ENCODE results near the gene NR2C2. TPM values are rescaled to one million over a fixed set of nuclear protein-coding genes. Genes with fewer than 3 reads are reported as not detected.
"Not testable (repeated sequence)": the region's sequence is repeated elsewhere in the genome, so short reads cannot be mapped to it uniquely, and the experiment has no call there.

Gene NR2C2
- total RNA-seq, 1 experiment from 2014 or later, result 13.4 TPM

DNA sequence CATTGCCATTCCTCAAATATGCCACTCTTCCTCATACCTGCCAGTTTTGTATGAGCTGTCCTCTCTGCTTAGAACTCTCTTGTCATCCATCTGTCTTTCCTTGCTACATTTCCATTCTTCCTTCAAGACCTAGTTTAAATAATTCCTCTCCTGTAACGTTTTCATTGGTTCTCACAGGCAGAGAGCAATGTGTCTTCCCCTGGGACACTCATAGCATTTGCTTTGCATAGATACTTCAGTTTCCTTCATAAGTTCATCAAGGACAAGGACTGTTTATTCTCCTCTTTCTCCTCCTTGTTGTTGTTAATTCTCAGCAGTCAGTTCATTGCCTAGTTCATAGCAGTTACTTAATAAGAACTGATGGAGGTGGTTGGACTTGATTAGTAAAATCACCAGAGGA lies 10.5 kb downstream of the NR2C2 start:
- DNase-seq (ENCODE audit: low read depth), result no peak

DNA sequence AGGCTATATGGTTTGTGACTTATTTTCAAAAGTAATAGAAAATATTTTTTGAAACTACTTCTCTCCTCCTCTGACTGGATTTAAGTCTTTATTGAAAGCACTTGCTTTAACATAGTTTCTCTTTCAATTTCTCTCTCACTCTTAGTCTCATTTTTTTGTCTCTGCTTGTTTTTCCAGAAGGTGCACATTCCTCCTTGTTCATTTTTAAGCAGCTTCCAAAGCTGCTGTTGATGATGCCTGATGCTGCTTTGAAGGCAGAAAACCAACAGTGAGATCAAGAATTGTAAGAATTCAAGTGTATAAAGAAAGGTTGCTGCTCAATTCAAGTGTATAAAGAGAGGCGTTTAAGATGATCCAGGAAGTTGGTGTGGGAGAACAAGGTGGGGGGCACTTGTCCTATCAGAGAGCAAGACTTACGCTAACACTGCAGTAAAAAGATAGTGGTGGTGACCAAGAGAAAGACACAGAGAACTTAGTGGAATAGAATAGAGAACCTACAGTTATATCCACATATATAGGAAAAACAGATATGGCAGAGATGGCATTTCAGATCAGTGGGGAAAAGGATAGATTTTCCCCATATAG lies 12.1 kb downstream of the NR2C2 start:
- no peak for DNase-seq (ENCODE audit: low read depth)

DNA sequence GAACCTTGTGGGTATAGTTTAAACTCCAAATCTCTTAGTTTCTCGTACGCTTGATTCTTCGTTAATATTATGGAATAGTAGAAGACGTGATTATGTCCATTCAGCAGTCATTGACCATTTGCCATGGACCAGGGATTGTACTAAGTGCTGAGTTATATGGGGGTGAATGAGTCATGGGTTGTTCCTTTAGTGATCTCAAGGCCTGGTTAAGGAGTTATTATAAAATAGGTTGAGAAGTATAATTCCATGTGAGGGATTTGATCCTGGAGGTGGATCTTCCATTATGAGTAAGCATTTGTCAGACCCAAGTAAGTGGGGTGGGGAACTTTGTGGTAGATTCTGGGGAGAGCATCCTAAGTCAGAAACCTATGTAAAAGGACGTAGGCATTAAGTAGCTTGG lies 15.4 kb downstream of the NR2C2 start:
- DNase-seq (ENCODE audit: low read depth), result peak; percentile 13

DNA sequence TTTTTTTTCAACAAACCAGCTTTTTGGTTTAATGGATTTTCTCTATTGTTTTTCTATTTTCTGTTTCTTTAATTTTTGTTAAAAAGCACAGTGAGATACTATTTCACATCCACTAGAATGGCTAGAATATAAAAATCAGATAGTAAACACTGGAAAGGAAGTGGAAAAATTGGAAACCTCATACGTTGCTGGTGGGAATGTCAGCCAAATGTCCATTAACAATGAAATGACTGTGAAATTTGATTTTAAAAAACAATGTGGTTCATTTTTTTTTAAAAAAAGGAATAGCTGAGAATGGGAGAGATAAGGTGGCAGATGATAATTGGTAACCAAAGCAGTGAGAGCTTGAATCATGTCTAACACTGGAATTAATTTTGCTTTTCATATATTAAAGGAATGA lies 19.9 kb downstream of the NR2C2 start:
- no peak for DNase-seq (ENCODE audit: low read depth)

DNA sequence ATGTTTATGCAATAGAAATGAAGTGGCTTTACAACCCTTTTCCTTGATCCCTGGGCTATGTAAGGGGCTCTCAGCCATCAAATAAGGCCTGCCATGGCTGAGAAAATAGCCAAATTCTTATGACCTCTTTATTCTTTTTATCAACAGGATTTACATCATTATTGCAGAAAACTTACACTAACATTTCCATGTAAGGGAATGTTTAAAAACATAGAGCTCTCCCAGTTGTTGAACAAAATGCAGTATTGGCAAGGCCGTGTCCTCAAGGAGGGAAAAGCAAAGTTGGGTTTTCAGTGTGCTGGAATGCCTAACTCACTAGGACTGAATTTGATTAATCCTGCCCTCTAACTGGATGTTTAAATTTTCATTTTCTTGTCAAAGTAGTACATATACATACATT lies 22.3 kb downstream of the NR2C2 start:
- no peak for DNase-seq (ENCODE audit: low read depth)

DNA sequence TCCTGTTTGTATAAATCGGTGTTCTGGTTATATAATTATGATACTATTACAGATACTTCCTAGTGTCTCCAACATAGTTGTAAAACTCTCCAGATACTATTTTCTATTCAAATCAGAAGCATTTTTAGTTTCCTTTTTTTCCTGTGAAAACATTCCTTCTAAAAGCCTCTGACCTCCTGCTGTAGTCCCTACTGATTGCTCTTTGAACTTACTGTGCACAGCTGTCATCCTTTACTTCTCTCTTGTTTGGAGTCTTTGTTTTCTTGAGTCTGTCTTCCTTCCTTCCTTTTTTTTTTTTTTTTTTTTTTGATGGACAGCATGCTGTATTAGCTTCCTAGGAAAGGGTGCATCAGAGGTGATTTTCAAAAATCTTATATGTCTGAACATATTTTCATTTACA lies 28.9 kb downstream of the NR2C2 start:
- DNase-seq (ENCODE audit: low read depth), result no peak

DNA sequence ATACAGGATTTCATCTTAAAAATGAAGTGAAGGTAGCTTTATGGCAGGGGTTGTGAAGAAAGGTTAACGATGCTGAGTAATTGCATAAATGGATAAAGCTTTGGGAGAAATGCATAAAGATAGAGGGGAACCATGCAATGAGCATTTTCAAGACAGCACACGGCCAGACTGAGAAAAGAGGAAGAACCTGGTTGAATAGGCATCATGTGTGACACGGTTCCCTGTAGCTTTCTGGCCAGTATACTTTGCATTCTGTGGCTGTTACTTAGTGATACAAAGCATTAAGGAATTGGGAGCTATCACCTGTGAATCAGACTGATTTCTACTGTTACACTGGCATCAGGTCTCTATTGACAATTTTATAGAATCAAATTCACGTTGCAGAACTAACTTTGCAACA lies 33.3 kb downstream of the NR2C2 start:
- no peak for DNase-seq (ENCODE audit: low read depth)

DNA sequence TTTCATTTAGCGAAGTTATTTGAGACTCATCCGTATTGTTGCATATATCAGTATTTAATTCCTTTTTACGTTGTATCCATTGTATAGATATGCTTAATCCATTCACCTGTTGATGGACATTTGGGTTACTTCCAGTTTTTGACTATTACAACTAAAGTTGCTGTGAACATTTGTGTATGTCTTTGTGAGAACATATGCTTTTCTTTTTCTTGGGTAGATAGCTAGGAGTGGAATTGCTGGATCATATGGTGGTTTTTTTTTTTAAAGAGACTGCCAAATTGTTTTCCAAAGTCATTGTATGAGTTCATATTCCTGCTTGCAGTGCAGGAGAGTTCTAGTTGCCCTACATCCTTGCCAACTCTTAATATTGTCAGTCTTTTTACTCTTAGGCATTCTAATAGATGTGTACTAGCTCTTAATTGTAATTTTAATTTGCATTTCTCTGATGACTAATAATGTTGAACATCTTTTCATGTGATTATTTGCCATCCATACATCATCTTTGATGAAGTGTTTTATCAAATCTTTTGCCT lies 37.3 kb downstream of the NR2C2 start:
- DNase-seq (ENCODE audit: low read depth), result no peak

DNA sequence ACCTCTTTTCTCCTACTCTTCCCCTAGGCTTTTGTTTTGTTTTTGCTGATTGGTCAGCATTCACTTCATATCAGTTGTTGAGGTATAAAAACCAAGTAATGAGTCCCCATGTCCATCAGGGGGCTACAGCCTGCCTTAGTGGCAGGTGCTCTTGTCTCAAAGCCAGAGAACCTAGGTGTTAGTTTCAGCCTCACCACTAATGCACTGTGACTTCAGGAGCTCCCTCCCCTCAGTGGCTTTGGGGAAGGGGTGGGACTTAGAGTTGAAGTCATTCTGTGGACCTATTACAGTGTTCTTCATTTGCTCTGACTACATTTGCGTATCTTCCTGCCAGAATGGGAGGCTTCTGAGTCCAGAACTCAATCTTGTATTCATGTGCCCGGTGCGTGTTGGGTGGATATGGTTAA lies 41.6 kb downstream of the NR2C2 start:
- no peak for DNase-seq (ENCODE audit: low read depth)

DNA sequence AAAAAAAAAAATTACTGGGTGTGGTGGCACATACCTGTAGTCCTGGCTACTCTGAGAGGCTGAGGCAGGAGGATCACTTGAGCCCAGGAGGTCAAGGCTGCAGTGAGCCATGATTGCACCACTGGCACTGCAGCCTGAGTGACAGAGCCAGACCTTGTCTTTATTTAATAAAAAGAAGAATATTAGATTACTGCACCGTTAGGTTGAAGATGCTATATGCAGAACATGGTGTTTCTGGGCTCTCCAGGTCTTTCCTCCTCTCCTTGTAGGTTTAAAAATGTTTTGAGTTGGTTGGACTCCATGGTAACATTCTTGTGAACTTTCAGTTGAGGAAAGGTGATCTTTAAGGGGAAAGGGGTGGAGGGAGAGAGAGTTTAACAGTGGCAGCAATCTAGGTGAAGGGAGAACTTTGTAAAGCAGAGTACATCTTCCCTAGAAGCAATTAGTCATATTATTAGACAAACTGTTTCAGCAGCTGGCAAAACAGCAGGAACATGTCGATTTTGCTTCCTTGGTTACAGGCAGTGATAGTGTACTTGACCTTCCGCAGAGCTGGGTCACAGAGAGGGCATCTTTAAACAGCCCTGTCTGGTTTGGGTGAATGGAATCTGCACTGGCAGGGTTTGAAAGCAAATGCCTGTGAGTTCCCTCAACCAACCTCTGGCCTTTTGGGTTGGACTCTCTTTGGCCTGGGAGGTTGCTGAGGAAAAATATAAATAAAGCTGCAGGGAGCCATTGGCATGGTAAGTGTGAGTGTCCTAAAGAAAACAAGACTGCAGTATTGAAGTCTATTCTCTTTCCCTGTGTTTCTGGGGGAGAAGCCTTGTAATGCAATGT lies 42.8 kb downstream of the NR2C2 start:
- peak; percentile 6 for DNase-seq (ENCODE audit: low read depth)

DNA sequence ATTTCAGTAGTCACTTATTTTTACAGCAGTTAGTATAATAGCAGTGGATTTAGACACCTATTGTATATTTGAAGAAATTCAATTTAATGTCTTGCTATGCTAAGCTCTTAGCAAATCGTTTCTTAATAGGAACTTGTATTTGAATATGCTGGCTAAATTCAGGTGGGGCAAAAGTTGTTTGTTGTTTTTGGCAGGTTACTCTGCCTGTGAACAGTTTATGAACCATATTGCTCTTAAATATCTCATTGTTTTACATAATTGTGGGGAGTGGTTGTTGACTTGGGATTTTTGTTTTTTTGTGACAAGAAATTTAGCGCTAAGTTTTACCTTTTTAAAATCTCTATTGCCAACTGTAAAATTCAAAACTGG lies 43.4 kb downstream of the NR2C2 start:
- DNase-seq (ENCODE audit: low read depth), result no peak

DNA sequence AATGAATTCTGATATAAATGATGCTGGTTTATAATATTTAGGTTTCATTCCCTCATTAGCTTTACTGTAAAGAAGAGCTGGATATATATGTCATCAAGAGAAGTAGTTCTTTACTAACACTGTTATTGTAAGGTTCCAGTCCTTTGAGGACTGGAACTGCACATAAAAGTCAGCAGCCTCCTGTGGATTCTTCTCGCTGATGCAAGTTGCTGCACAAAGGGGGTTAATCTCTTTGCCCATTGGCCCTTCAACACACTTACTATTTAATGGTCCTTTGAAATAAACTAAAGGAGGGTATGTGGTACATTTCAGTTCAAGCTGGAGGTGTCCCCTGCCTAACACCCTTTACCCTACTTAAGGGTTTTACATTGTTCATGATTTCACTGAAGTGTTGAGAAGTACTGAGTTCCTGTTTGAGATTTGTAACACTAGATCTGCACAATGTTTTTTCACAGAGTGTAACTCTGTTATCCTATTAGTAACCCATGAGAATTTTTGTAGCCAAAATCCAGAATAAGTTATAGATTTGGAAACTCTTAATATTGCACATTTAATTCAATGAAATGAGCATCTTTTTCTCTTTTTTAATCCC lies 43.9 kb downstream of the NR2C2 start:
- no peak for DNase-seq (ENCODE audit: low read depth)

DNA sequence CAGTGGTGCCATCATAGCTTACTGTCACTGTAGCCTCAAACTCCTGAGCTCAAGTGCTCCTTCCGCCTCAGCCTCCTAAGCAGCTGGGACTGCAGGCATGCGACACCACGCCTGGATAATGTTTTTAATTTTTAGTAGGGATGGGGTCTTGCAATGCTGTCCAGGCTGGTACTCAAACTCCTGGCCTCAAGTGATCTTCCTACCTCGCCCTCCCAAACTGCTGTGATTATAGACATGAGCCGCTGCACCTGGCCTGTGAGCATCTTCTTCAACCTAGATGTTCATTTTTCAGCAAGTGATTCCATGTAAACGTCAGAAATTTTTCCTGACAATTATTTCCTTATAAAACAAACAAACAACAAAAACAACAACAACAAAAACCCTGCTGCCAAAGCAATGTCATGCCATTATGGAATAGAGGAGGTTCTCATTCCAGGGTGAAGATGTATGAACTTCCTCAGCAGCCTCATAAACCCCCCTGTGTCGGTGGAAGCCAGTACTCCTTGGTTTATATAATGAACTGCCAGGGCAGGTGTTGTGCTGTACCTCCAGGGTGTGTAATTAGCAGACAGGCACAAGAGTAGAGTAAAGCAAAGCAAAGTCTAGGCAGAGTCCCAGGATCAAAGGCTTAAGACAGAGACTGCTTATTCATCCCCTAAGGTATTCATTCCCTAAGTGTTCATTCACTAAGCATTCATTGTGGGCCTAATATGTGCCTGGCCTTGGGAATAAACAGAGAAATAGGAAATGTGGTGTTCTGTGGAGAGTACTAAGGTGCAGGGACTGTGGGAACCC lies 44.6 kb downstream of the NR2C2 start:
- no peak for DNase-seq (ENCODE audit: low read depth)

DNA sequence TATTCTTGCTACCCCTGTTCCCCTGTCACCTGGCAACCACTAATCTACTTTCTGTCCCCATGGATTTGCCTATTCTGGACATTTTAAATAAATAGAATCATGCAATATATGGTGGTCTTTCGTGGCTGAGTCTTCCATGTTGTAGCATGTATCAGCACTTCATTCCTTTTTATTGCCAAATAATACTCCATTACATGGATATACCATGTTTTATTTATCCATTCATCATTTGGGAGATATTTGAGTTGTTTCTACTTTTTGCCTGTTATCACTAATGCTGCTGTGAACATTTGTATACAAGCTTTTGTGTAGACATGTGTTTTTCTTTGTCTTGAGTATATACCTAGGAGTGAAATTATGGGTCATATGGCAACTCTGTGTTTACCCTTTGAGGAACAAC lies 50.6 kb downstream of the NR2C2 start:
- no peak for DNase-seq (ENCODE audit: low read depth)

DNA sequence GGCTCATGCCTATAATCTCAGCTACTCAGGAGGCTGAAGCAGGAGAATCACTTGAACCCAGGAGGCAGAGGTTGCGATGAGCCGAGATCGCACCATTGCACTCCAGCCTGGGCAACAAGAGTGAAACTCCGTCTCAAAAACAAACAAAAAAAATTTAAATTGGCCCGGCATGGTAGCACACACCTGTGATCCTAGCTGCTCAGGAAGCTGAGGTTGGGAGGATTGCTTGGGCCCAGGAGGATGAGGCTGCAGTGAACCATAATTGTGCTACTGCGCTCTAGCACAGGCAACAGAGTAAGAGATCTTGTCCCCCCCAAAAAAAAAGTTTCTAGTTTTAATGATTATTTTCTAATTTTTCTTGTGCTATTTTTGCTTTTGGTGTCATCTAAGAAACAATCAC lies 51.8 kb downstream of the NR2C2 start:
- not testable (repeated sequence) for DNase-seq (ENCODE audit: low read depth)

DNA sequence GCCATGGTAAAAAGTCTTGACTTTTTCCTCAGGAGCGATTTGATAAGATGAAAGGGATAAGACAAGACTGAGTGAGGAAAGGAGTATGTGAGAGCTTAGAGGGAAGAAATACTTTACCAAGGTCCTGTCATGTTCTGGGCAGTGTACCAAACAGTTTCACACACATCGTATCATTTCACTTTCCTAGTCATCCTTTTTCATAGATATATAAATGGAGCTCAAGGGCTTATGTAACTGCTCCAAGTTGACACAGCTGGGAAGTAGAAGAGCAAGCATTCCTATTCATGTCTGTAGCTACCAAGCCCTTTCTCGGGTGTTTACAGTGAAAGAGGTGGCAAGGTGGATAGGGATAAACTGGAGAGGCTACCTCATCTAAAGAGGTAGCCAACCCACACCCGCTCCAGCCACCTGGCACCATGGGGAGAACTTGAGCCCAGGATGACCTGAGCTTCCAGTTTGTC lies 60.3 kb downstream of the NR2C2 start:
- DNase-seq (ENCODE audit: low read depth), result no peak

DNA sequence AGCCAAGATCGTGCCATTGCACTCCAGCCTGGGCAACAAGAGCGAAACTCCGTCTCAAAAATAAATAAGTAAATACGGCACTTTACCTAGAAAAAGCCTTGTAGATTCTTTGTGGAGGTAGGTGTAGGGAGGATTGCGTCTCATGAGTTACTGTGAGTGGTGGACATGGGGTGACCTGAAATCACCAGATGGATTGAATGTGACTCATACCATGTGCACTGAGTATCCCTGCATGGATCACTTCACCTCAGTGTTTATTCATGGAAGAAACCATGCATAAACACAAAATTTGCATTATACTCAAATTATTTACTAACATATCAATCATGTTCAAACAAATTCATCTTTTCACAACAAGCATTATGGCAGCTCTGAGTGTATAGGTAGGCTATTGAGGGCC lies 61.8 kb downstream of the NR2C2 start:
- DNase-seq (ENCODE audit: low read depth), result no peak

DNA sequence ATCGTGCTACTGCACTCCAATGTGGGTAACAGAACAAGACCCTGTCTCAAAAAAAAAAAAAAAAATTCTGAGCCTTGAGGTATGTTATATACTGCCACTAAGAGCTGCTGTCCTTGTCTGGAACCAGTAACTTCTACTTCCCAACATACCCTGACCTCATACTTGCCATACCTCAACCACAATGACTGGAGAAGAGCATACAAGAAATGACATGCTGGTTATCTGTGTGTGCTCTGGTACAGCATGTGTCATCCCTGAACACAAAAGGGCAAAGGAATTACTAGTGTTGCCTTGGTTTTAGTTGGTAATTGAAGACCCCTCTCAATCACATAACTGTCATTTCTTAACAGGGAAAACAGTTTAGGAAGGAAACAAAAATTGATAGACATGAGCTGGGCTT lies 63.3 kb downstream of the NR2C2 start:
- DNase-seq (ENCODE audit: low read depth), result no peak

DNA sequence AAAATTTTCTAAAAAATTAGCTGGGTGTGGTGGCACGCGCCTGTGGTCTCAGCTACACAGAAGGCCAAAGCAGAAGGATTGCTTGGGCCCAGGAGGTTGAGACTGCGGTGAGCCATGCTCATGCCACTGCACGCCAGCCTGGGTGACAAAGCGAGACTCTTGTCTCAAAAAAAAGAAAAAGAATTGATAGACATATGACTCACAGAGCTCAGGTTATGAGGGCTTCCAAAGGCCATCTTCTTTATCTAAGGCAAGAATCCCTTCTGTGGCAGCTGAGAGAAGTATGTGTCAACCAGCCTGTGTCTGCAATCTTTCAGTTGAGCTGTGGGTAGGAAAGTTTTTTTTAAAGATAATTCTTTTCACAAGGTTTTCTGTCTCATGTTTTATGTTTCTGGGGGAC lies 63.8 kb downstream of the NR2C2 start:
- no peak for DNase-seq (ENCODE audit: low read depth)

DNA sequence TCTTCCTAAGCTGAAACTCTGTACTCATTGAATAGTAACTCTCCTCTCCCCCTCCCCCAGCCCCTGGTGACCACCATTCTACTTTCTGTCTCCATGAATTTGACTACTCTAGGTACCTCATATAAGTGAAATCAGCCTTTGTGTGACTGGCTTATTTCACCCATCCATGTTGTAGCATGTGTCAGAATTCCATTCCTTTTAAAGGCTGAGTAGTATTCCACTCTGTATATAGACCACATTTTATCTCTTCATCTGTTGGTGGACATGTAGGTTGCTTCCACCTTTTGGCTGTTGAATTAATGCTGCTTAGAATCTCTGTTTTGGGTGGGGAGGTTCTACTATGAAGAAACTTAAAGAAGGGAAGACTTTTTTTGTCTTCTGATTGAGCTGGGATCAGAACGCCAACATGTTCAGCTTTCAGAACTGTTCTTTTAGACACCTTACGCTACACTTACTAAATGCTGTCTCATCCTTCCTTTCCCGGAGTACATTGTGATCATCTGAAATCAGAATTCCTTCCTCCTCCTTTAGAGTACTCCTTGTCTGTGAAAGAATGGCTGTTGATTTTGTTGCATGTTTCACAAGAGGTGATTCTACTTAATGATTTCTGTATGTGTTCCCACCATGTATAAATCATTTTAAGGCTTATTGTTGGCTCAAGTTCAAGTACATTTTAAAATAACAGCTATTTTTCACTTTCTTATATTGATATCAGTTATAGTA lies 67.4 kb downstream of the NR2C2 start:
- DNase-seq (ENCODE audit: low read depth), result no peak

DNA sequence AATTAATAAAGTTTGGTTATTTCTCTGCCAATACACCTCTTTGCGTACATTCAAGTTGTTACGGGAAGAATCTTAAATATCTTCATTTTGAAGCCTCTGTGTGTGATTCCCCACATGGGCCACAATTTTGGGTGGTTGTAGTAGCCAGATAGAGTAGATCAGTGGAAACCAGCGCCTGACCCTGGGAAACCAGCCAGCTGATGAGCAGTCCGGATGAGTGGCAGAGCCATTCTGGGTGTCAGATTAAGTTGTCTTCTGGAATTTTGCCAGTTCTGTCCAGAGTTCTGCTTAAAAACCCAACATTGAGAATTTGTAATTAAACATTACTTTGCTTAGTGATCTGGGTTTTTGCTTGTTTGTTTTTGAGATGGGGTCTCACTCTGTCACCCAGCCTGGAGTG lies 68.1 kb downstream of the NR2C2 start:
- DNase-seq (ENCODE audit: low read depth), result no peak

DNA sequence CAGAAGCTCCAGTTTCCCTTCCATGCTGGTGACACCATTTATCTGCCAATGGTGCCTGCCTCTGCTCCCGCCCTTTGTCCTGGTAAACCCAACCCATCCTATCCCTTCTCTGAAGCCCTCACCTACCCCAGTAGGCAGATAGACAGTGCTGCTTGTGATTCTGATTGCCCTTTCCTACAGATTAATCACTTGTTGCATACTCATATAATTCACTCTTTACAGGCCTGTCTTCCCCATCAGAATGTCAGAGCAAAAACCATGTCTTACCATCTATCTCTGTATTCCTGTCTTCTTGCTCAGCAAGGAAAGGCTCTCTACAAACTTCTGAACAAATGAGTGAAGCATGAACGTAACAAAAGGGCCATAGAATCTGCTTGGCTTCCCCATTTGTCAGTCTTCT lies 69.8 kb downstream of the NR2C2 start:
- DNase-seq (ENCODE audit: low read depth), result no peak
